Neural cell (in vitro differentiated cells): ENCODE data around the gene EYS. TPM values are rescaled to one million over a fixed set of nuclear protein-coding genes. Genes with fewer than 3 reads are reported as not detected.

ENCODE experiments used
- H2AFZ ChIP-seq: fragments of 200-600, 300-800 bp; sonication (generic), shearing (Covaris generic); 2 replicates; pipeline ENCODE4 v1.6.0; 2014; ENCODE audit warnings: low read depth, mild to moderate bottlenecking, antibody characterized with exemption, low read length, moderate library complexity
- H3F3A ChIP-seq: fragments of 200-600 bp; shearing (Covaris generic); 2 replicates; pipeline ENCODE4 v1.6.1; 2016; ENCODE audit warnings: mild to moderate bottlenecking, moderate library complexity, mixed read lengths, antibody characterized with exemption, low read length; ENCODE audit not compliant: insufficient read depth, poor library complexity, severe bottlenecking
- H3K27ac ChIP-seq: fragments of 200-600, 300-800 bp; sonication (generic), shearing (Covaris generic); 2 replicates; pipeline ENCODE4 v1.5.1; 2014; ENCODE audit warnings: mild to moderate bottlenecking, low read length, moderate library complexity
- H3K27me3 ChIP-seq: fragments of 300-800, 200-600 bp; sonication (generic), shearing (Covaris generic); 2 replicates; pipeline ENCODE4 v1.6.0; 2014; ENCODE audit warnings: mild to moderate bottlenecking, low read depth, low read length, moderate library complexity; ENCODE audit not compliant: insufficient read depth
- H3K36me3 ChIP-seq: fragments of 300-800, 200-600 bp; sonication (generic), shearing (Covaris generic); 2 replicates; pipeline ENCODE4 v1.5.1; 2014; ENCODE audit warnings: mild to moderate bottlenecking, antibody characterized with exemption, low read length, moderate library complexity; ENCODE audit not compliant: insufficient read depth
- H3K4me2 ChIP-seq: fragments of 300-800, 200-600 bp; sonication (generic), shearing (Covaris generic); 2 replicates; pipeline ENCODE4 v1.6.0; 2014; ENCODE audit warnings: mild to moderate bottlenecking, low read length
- H3K4me3 ChIP-seq: fragments of 300-800, 200-600 bp; sonication (generic), shearing (Covaris generic); 2 replicates; pipeline ENCODE4 v1.5.1; 2014; ENCODE audit warnings: mild to moderate bottlenecking, low read length, moderate library complexity
- H3K79me2 ChIP-seq: fragments of 200-600 bp; shearing (Covaris generic); replicated peaks from 2 replicates; pipeline ENCODE4 v1.6.0; 2014; ENCODE audit warnings: mild to moderate bottlenecking, low read length, moderate library complexity; ENCODE audit not compliant: insufficient read depth
- H3K9ac ChIP-seq: fragments of 300-800, 200-600 bp; sonication (generic), shearing (Covaris generic); 2 replicates; pipeline ENCODE4 v1.6.1; 2016; ENCODE audit warnings: mild to moderate bottlenecking, low read length, mixed read lengths
- H3K9me2 ChIP-seq: fragments of 200-600 bp; shearing (Covaris generic); 2 replicates; pipeline ENCODE4 v1.6.1; 2016; ENCODE audit warnings: mild to moderate bottlenecking, low read length, mixed read lengths; ENCODE audit not compliant: insufficient read depth
- H3K9me3 ChIP-seq: fragments of 200-600, 300-800 bp; sonication (generic), shearing (Covaris generic); 2 replicates; pipeline ENCODE4 v1.6.1; 2016; ENCODE audit warnings: mild to moderate bottlenecking, mixed run types, low read length, moderate library complexity, mixed read lengths
- H4K20me1 ChIP-seq: fragments of 200-600 bp; shearing (Covaris generic); 2 replicates; pipeline ENCODE4 v1.6.1; 2016; ENCODE audit warnings: mild to moderate bottlenecking, mixed run types; ENCODE audit not compliant: insufficient read depth
- EP300 ChIP-seq: fragments of 450-650 bp; conservative IDR thresholded peaks from 2 replicates; pipeline ENCODE4 v1.6.1; 2014; ENCODE audit warnings: antibody characterized with exemption, mild to moderate bottlenecking, moderate library complexity; ENCODE audit not compliant: poor library complexity, severe bottlenecking
- EZH2 ChIP-seq: fragments of 200-600, 300-800 bp; shearing (Covaris generic), sonication (generic); IDR thresholded peaks from 2 replicates; pipeline ENCODE4 v1.6.1; 2014; ENCODE audit warnings: antibody characterized with exemption, low read length, borderline replicate concordance, mild to moderate bottlenecking; ENCODE audit not compliant: insufficient read depth, poor library complexity, severe bottlenecking
- POLR2AphosphoS5 ChIP-seq: IDR thresholded peaks from 2 replicates; pipeline ENCODE4 v1.6.1; 2012
- RAD21 ChIP-seq: fragments of 450-650 bp; conservative IDR thresholded peaks from 2 replicates; pipeline ENCODE4 v1.6.1; 2014; ENCODE audit warnings: antibody characterized with exemption, mild to moderate bottlenecking, moderate library complexity
- SMC3 ChIP-seq: fragments of 450-650 bp; conservative IDR thresholded peaks from 2 replicates; pipeline ENCODE4 v1.6.1; 2014; ENCODE audit warnings: antibody characterized with exemption, mild to moderate bottlenecking, moderate library complexity; ENCODE audit not compliant: poor library complexity
- TAF1 ChIP-seq: IDR thresholded peaks from 2 replicates; pipeline ENCODE4 v1.6.1; 2012; ENCODE audit warnings: low read depth
- polyA plus RNA-seq: library from polyadenylated mRNA; depleted of rRNA; stranded (reverse); fragments of >200 nt; gene quantifications from 2 replicates; pipeline ENCODE4 v1.2.3, GENCODE V29; 2014
- TF ChIP-seq, protein P1 (sequence below): fragments of 450-650 bp; IDR thresholded peaks from 2 replicates; pipeline ENCODE4 v1.5.1; 2014; ENCODE audit warnings: antibody characterized with exemption, mild to moderate bottlenecking, moderate library complexity; ENCODE audit not compliant: poor library complexity, severe bottlenecking
- TF ChIP-seq, protein P2 (sequence below): IDR thresholded peaks from 2 replicates; pipeline ENCODE4 v1.6.1; 2012; ENCODE audit warnings: borderline replicate concordance

The EYS gene
- polyA plus RNA-seq, 1 donor from 2014 or later, result 0.38 TPM

DNA sequence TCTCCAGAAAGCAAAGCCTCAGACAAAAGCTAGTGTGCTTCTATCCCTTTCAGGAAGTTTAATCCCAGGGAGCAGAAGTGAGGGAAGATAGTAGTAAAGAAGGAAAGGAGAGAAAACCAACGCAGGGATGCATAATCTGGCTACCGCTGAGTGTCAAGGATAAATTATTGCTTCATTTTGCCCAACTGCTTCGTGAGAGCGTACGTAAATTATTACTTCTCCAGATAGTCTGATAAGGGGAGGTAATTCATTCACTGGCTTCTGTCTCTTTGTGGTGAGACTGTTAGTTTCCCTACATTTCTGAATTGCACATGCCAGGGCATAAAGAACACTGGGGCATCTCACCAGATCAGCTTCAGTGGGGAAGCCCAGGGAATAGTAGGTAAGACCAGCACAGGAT is 1531.7 kb downstream of the EYS start:
- TF ChIP-seq POLR2AphosphoS5 (no peak), EP300 (no peak), RAD21 (no peak), TAF1 (no peak)
- TF ChIP-seq, protein P1, sequence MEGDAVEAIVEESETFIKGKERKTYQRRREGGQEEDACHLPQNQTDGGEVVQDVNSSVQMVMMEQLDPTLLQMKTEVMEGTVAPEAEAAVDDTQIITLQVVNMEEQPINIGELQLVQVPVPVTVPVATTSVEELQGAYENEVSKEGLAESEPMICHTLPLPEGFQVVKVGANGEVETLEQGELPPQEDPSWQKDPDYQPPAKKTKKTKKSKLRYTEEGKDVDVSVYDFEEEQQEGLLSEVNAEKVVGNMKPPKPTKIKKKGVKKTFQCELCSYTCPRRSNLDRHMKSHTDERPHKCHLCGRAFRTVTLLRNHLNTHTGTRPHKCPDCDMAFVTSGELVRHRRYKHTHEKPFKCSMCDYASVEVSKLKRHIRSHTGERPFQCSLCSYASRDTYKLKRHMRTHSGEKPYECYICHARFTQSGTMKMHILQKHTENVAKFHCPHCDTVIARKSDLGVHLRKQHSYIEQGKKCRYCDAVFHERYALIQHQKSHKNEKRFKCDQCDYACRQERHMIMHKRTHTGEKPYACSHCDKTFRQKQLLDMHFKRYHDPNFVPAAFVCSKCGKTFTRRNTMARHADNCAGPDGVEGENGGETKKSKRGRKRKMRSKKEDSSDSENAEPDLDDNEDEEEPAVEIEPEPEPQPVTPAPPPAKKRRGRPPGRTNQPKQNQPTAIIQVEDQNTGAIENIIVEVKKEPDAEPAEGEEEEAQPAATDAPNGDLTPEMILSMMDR, result no peak
- TF ChIP-seq, protein P2, sequence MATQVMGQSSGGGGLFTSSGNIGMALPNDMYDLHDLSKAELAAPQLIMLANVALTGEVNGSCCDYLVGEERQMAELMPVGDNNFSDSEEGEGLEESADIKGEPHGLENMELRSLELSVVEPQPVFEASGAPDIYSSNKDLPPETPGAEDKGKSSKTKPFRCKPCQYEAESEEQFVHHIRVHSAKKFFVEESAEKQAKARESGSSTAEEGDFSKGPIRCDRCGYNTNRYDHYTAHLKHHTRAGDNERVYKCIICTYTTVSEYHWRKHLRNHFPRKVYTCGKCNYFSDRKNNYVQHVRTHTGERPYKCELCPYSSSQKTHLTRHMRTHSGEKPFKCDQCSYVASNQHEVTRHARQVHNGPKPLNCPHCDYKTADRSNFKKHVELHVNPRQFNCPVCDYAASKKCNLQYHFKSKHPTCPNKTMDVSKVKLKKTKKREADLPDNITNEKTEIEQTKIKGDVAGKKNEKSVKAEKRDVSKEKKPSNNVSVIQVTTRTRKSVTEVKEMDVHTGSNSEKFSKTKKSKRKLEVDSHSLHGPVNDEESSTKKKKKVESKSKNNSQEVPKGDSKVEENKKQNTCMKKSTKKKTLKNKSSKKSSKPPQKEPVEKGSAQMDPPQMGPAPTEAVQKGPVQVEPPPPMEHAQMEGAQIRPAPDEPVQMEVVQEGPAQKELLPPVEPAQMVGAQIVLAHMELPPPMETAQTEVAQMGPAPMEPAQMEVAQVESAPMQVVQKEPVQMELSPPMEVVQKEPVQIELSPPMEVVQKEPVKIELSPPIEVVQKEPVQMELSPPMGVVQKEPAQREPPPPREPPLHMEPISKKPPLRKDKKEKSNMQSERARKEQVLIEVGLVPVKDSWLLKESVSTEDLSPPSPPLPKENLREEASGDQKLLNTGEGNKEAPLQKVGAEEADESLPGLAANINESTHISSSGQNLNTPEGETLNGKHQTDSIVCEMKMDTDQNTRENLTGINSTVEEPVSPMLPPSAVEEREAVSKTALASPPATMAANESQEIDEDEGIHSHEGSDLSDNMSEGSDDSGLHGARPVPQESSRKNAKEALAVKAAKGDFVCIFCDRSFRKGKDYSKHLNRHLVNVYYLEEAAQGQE, result no peak
- Histone ChIP-seq H3K79me2 (no peaks in the 10 kb centered on the region), H3K9ac (no peak overlapping the region), H3F3A (no peaks in the 10 kb centered on the region), H3K36me3 (no peaks in the 10 kb centered on the region), H3K27ac (no peak overlapping the region), H3K9me2 (no peaks in the 10 kb centered on the region), H3K9me3 (no peaks in the 10 kb centered on the region), H3K4me3 (no peak overlapping the region), H3K27me3 (no peaks in the 10 kb centered on the region), H2AFZ (no peak overlapping the region), H4K20me1 (no peaks in the 10 kb centered on the region), H3K4me2 (no peak overlapping the region)

DNA sequence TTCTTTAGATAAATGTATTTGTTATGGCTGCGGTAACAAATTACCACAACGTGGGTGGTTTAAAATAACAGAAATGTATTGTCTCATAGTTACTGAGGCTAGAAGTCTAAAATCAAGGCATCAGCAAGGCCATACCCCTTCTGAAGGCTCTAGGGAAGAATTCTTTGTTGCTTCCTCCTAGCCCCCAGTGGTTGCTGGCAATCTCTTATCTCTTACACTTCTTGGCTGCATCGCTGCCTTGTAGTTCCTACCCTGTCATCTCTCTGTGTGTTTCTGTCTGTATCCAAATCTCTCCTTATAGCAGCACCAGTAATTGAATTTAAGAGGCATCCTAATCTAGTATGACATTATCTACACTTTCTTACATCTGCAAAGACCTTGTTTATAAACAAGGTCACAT is 1536.7 kb downstream of the EYS start:
- Histone ChIP-seq H3K79me2 (no peaks in the 10 kb centered on the region), H4K20me1 (no peaks in the 10 kb centered on the region), H2AFZ (no peak overlapping the region), H3K27ac (no peak overlapping the region), H3K4me2 (no peak overlapping the region), H3K27me3 (no peaks in the 10 kb centered on the region), H3K36me3 (no peaks in the 10 kb centered on the region), H3K9me3 (no peaks in the 10 kb centered on the region), H3K9me2 (no peaks in the 10 kb centered on the region), H3K4me3 (no peak overlapping the region), H3K9ac (no peak overlapping the region), H3F3A (no peaks in the 10 kb centered on the region)
- TF ChIP-seq RAD21 (no peak), TAF1 (no peak), SMC3 (no peak), EP300 (no peak), EZH2 (no peak)
- TF ChIP-seq, protein P1, result no peak
